HG03442 (cell line): ENCODE results near the gene PQBP1.
"Not testable (repeated sequence)": the region's sequence is repeated elsewhere in the genome, so short reads cannot be mapped to it uniquely, and the experiment has no call there.

ENCODE experiments used
- ATAC-seq: cut with Tn5 transposase; IDR thresholded peaks from one replicate; pipeline ENCODE4 v1.9.1; 2021; ENCODE audit warnings: mild to moderate bottlenecking, moderate library complexity; ENCODE audit not compliant: unreplicated experiment

The PQBP1 gene

GRCh38 chrX:48897625-48898306 lies at the start of gene PQBP1, which contains the start of gene TIMM17B:
TSS of gene PQBP1 (plus strand) at chrX:48897930. CDS start at chrX:48898510, 580 bp downstream.
TSS of gene TIMM17B (minus strand) at chrX:48897768. CDS start at chrX:48897749, 19 bp downstream.
- ATAC-seq = peak; percentile 92

GRCh38 chrX:48848847-48849246 lies 48.9 kb upstream of the PQBP1 start:
- ATAC-seq = no peak

- ATAC-seq = no peak
Observed at GRCh38 chrX:48852857-48853256, 44.9 kb upstream of the PQBP1 start.

GRCh38 chrX:48853494-48853893 lies 44.2 kb upstream of the PQBP1 start:
- not testable (repeated sequence) for ATAC-seq

- ATAC-seq = not testable (repeated sequence)
Observed at GRCh38 chrX:48854121-48854804, 43.5 kb upstream of the PQBP1 start.

GRCh38 chrX:48854898-48855297 lies 42.8 kb upstream of the PQBP1 start:
- no peak for ATAC-seq

- no peak for ATAC-seq
Observed at GRCh38 chrX:48864210-48864609, 33.5 kb upstream of the PQBP1 start.

GRCh38 chrX:48872017-48872416 lies 25.7 kb upstream of the PQBP1 start:
- ATAC-seq = not testable (repeated sequence)

GRCh38 chrX:48876944-48877343 lies 20.8 kb upstream of the PQBP1 start:
- ATAC-seq = not testable (repeated sequence)

GRCh38 chrX:48883729-48884128 lies 14.0 kb upstream of the PQBP1 start:
- no peak for ATAC-seq

GRCh38 chrX:48886586-48886985 lies 11.1 kb upstream of the PQBP1 start:
- not testable (repeated sequence) for ATAC-seq

- no peak for ATAC-seq
Observed at GRCh38 chrX:48890296-48890925, 7.3 kb upstream of the PQBP1 start.

GRCh38 chrX:48890934-48891401 lies 6.8 kb upstream of the PQBP1 start:
- ATAC-seq = peak; percentile 35

- peak; percentile 83 for ATAC-seq
Observed at GRCh38 chrX:48891402-48892288, 6.1 kb upstream of the PQBP1 start.

- no peak for ATAC-seq
Observed at GRCh38 chrX:48892896-48893295, 4.8 kb upstream of the PQBP1 start.

GRCh38 chrX:48893556-48894348 lies 4.0 kb upstream of the PQBP1 start:
- no peak for ATAC-seq

- no peak for ATAC-seq
Observed at GRCh38 chrX:48894891-48895290, 2.8 kb upstream of the PQBP1 start.

- ATAC-seq = no peak
Observed at GRCh38 chrX:48896611-48897011, 1.1 kb upstream of the PQBP1 start.

GRCh38 chrX:48897157-48897624 lies 539 bp upstream of the PQBP1 start:
- peak; percentile 7 for ATAC-seq

- ATAC-seq = no peak
Observed at GRCh38 chrX:48899078-48899410, 1.3 kb downstream of the PQBP1 start.
